ENCODE measurements around the gene GMDS.

DNA sequence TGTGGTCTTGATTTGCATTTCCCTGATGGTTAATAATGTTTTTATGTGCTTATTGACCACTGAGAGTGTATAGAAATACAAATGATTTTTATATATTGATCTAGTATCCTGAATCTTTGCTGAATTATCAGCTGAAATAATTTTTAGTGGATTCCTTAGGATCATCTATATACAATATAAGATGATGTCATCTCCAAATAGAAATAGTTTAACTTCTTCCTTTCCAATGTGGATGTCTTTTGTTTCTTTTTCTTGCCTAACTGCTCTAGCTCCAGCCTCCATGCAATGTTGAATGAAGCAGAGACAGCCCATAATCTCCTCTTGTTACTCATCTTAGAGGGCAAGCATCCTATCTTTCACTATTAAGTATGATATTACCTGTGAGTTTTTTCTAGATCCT lies 226.4 kb downstream of the GMDS start:
- no peak for TF ChIP-seq EP300 (IDR thresholded peaks at IDR 0.05; ENCODE audit: borderline replicate concordance in 1 of 2, low read depth in 2 of 2, low read length in 2 of 2)
- no peak for TF ChIP-seq CTCF (IDR thresholded peaks at IDR 0.05; ENCODE audit: control extremely low read depth in 1 of 3, insufficient read depth in 1 of 3, low read depth in 1 of 3, low read length in 3 of 3)
- TF ChIP-seq HDAC6 (IDR thresholded peaks at IDR 0.05; ENCODE audit: low read depth, low read length), result no peak
- no peak for TF ChIP-seq POLR2A (IDR thresholded peaks at IDR 0.05; ENCODE audit: control extremely low read depth in 1 of 2, low read depth in 2 of 2, low read length in 2 of 2)
